CD4-positive, alpha-beta T cell treated with Interferon gamma for 1 hour (primary cell): ENCODE results near the gene ST6GALNAC4.

Source experiments
- DNase-seq: peaks from one replicate; pipeline ENCODE4 v3.0.0-alpha.2; 2020

Gene ST6GALNAC4

GRCh38 chr9:127868278-127868902, 48.5 kb downstream of the ST6GALNAC4 start:
- DNase-seq, result no peak

GRCh38 chr9:127867356-127868277, 49.2 kb downstream of the ST6GALNAC4 start:
- no peak for DNase-seq

GRCh38 chr9:127866535-127866934, 50.3 kb downstream of the ST6GALNAC4 start:
- no peak for DNase-seq

GRCh38 chr9:127865645-127866464, 51.0 kb downstream of the ST6GALNAC4 start:
- DNase-seq, result no peak

- DNase-seq, result peak; percentile 33
These were observed 53.6 kb downstream of the ST6GALNAC4 start for GRCh38 chr9:127863191-127863621.

- DNase-seq, result peak; percentile 80
These were observed 54.5 kb downstream of the ST6GALNAC4 start for GRCh38 chr9:127862075-127863011.

GRCh38 chr9:127860779-127861178, 56.1 kb downstream of the ST6GALNAC4 start:
- no peak for DNase-seq

GRCh38 chr9:127860260-127860659, 56.6 kb downstream of the ST6GALNAC4 start:
- no peak for DNase-seq

- DNase-seq, result no peak
These were observed 58.8 kb downstream of the ST6GALNAC4 start for GRCh38 chr9:127858041-127858512.
